GM21360 (cell line): Measurements from ENCODE around the gene ARMH3.

ENCODE experiments used
- ATAC-seq: cut with Tn5 transposase; IDR thresholded peaks from one replicate; pipeline ENCODE4 v1.9.1; 2021; ENCODE audit warnings: mild to moderate bottlenecking, moderate library complexity; ENCODE audit not compliant: unreplicated experiment

ARMH3 gene

DNA sequence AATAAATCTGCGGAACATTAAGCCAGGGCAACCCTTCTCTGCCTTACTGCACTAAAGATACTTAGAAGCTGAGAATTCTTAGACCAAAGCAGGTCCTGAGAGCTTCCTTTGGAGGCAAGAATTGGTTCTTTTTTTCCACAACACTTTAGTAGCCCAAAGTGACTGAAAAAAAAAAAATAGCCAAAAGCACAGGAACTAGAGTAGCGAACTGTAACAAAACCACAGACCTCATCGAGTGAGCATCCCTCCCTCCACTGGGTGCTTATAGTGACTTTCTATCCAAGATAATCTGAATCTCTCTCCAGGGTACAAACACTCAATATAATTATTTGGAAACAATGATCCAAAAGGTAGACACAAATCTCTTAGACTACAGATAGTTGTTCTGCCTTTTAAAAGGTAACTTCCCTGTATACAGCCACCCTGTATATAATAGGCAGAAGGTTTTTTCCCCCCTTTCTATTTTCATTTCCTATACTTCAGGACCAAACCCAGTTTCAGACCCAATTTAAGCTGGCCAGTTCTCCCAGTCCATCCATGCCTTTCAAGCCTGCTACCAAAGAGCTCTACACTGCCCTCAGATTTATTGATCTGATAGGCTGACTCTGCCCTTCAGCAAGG, 180.8 kb downstream of the ARMH3 start:
- ATAC-seq = no peak

GRCh38 chr10:101874252-101874651, 181.7 kb downstream of the ARMH3 start:
- ATAC-seq = no peak

DNA sequence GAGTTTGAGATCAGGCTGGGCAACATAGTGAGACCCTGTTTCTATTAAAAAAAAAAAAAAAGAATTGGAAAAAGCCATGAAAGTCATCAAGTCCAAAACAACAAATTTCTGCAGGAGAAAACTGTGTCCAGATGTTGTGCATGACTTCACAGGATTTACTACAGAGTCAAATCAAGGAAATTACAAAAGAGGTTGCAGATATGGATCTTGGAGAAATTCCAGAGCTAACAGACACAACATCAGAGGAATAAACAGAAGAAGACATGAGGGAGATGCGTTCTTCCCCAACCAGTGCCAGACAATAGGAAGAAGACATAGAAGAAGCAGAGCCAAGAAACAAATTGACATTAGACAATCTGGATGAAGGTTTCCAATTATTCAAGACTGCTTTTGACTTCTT, 188.0 kb downstream of the ARMH3 start:
- no peak for ATAC-seq

GRCh38 chr10:101859530-101859929, 196.4 kb downstream of the ARMH3 start:
- ATAC-seq = peak; percentile 20

- ATAC-seq = peak; percentile 64
These were observed 197.1 kb downstream of the ARMH3 start for GRCh38 chr10:101858723-101859500.

DNA sequence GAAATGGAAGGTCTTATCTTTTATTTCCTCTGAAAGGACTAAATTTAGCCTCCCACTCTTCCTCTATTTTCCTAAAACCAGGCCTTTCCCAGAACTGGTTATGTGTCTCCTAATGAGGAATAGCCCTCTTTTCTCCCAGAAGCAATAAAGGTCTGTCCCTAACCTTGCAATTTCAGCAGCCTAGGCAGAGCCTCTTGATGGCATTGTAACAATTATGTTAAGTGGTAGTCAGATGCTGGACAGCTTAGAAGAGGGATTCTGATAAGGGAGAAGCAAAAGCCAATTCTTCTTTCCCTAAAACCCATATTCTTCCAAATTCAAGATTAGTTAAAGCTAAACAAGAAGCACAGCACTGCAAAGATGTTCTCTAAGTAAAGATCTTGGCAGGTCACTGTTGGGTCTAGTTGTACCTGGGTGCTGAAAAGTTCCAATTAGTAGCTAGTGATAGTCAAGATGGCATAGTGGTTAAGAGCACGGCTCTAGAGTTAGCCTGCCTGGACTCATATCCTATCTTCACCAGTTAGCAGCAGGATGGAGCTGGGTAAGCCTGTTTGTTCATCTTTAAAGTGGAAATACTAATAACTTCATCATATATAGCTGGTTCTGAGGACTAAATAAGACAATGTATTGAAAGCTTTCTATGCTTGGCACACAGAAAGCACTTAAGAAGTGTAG, 198.0 kb downstream of the ARMH3 start:
- ATAC-seq = no peak

DNA sequence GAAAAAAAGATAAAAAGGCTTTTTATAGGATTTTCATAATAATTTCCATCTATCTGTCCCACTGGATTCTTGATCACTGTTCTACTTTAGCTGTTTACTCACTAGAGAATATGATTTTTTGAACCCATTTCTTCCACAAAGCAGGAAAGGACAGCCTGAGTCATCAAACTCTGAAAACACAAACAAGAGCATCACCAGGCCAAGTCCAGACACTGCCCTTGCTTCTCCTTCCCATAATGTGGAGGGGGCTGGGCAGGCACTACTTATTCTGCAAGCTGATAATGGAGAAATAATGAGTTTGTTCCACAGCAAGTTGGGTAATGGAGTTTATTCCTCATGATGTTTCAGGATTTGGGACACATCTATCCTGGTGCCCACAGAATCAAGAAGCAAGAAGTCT, 199.3 kb downstream of the ARMH3 start:
- ATAC-seq = no peak

DNA sequence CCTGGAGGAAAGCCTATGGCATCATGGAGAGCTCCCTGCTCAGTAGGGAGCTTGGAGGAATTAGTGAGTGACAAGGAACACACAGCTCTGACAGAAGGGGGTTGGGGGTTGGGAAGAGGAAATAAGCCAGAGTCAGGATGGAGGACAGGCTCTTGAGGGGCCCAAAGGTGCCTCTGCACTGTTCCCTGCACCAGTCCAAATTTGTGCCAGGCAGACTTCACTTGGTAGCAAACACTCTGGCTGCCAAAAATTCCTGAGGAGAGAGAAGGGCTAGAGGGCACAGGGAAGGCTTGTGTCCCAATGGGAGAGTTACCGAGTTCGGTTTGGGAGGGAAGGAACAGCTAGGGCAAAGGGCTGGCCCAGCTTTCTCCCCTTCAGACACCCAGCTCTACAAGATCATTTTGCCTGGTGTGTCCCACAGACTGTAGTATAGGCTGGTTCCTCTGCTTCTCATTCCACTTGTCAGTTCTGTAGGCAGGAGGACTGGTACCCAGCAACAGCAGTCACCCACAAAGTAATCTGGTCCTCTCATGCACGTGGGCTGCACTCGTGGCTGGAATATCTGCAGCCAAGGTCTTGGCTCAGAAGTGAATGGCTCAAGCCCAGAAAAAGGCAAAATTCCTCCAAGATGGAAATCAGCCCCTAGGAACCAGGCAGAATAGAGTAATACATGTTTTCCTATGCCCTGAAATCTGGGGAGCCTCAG, 204.4 kb downstream of the ARMH3 start:
- no peak for ATAC-seq

DNA sequence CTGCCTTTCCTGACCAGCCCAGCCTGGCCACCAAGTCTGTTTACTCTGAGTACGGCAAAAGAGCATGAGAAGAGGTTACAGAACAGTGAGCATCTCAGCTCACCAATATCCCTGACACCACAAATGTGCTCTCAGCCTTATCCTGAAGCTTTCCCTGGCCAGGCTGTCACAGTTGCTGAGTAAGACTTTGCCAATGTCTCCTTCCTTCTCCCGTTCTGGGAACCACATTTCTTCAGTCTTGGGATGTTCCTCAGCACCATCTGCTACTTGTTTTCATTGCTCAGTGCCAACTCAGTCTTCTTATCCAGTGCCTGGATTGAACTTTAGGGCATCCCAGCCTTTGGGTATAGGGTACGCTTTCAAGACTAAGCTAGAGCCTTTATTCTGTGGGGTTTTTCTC, 205.2 kb downstream of the ARMH3 start:
- ATAC-seq = no peak

DNA sequence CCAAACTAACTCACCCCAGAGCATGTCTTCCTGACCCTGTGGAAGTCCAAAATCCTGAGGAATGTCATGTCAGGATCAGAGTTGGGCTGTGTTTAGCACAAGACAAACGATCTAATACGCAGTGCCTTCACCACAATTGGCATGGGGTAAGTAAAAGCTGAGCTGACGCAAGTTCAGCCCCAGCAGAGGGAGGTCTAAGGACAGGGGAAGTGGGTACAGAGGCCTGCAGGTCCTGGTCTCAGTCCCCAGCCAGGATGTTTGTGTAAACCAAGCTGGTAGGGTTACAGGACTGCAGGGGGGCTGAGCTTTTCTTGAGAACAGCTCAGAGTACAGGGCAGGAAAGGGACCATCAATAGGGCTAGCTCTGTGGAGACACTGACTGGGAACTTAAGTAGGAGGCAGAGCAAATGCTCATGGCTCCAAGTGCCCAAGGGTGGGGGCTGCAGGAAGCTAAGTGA, 207.1 kb downstream of the ARMH3 start:
- ATAC-seq = no peak

GRCh38 chr10:101848408-101848807, 207.6 kb downstream of the ARMH3 start:
- ATAC-seq = no peak

DNA sequence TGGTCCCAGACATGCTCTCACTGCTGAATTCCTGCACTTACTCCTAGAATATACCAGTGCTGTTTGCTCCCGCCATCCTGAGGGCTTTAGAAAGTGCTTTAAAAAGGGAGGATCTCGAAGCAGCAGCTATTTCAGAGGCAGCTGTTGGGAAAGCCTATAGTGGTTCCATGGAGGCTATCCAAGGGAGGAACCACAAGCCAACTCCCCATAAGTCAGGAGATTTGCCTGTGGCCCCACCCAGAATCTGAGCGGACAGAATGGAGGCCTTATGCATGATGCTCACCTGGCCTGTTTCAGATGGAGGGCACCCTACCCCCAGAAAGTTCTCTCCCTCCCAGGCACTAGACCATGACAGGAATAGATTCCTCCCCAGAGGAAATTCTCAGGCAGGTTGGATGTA, 210.1 kb downstream of the ARMH3 start:
- ATAC-seq = no peak

DNA sequence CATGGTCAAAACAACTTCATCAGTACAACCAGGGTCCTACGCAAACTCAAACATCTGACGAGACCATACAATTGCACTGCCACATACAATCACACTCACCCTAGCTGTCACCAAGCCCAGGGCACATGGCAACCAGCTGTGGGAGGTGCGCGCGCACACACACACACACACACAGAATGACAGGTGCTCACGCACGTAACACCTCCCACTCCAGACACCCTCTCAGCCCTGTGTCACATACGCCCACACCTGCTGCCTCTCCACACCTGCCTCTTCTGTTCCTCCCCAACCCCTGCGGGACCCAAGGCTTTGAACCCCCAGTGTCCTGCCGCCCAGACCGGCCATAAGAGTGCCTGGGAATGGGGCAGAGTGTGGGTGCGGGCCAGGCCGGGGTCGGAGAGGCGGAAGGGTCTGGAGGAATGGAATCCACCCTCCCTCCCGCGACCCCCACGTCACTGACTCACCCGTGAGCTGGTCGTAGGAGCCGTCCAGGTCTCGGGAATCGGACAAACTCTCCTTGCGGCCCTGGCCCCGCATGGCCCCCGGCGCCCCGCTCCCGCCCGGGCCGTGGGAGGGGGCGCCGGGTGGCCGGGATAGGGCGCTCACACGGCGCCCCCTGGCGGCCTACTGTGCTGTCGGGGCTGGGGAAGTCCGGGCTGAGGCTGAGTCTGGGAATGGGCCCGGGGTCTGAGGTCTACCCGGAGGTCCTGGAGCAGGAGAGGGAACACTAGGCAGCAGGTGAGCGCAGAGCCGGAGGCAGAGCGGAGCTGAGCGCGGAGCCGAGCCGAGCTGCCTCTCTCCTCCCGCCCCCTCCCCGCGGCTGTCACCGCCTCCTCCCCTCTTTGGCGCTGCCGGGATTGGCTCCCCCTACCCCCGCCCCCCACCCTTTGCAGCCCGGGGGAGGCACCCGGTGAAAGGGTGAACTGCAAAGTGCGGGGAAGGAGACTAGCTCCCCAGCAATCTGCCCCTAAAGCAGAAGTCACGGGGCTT, 212.6 kb downstream of the ARMH3 start, which contains the start of gene KCNIP2:
Gene KCNIP2 (minus strand): TSS at position 769 of the 990 bp plus-strand sequence. CDS start 232 bp downstream, at position 537.
- ATAC-seq = no peak

- no peak for ATAC-seq
These were observed 214.1 kb downstream of the ARMH3 start for GRCh38 chr10:101841826-101842225.

- ATAC-seq = peak; percentile 58
These were observed 215.1 kb downstream of the ARMH3 start for GRCh38 chr10:101840741-101841453.

DNA sequence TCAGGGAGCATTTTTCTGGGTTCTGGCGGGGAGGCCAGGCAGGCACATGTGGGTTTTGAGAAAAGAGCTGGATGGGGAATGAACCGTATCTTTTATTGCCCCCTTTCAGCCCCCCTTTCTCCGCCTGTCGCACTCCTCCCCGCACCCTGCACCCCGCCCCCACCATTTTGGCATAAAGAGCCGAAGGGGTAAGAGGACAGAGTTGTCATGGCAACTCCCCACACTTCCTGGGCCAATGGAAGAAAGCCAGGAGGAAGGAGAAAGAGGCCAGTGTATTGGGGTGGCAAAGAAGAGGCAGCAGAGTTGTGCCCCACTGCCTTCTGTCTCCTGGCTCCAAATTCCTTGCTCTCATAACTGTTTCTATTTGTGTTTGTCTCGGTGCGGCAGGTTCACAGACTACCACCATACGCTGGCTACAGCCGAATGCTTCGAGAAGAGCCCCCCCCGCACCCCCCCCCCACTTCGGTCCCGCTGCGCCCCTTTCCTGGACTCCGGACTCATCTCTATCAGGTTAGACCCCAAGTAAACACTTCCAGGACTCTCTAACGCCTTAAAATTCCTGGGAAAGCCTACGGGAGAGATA, 215.8 kb downstream of the ARMH3 start:
- ATAC-seq = no peak

DNA sequence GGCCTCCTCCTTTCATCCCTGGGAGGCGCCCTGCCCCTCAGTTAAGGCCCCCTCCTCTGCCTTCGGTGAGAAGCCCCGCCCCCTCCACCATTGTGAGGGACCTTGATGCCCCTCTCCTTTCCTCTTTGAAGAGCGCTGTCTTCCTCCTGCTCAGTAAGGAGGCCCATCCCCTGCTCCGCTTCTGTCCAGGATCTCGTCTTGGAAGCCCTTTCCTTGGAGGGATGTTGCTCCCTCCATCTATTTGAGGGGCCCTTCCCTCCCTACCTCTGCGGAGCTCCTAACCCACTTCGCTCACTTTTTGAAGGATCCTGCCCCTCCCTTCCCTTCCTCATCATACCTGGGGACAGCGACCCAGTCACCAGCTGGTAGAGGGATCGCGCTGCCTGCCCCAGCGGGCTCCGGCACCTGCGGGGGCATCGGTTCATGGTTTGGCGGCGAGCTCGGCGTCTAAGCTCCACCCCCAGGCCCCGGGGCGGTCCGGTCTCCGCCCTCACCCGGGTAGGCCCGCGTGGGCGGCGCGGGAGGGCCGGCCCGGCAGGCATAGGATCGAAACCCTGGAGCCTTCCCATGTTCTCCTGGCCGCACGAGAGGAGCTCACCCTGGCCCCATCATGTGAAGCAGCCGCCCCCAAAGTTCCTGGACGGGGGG, 216.4 kb downstream of the ARMH3 start:
- no peak for ATAC-seq

GRCh38 chr10:101839002-101839401, 217.0 kb downstream of the ARMH3 start:
- no peak for ATAC-seq
